ENCODE results near the gene ACTRT2. TPM values are rescaled to one million over a fixed set of nuclear protein-coding genes. Genes with fewer than 3 reads are reported as not detected.

Gene ACTRT2
- total and polyA plus RNA-seq, 2 experiments from 2014 or later, result not detected

DNA sequence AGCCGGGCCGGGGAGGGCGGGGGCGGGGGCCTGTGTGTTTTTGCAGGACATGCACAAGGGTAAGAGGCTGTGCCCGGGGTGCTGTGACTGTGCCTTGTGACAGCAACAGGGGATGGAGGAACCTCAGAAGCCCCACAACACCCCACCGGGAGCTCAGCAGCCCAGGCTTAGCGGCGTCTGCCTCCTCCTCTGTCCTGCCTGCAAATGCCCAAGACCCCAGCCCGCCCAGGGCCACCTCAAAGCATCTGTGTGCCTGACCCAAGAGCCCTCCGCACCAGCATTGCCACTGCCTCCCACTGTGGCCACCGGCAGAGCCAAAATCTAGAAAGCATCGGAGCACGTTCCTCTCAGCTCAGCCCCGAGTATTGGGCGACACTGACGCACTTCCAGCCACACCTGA is 2.7 kb upstream of the ACTRT2 start:
- no peaks in the 10 kb centered on the region for H3K4me1 ChIP-seq (ENCODE audit: insufficient read depth)
- no peaks in the 10 kb centered on the region for H3K9me3 ChIP-seq (ENCODE audit: low read depth)
- no peaks in the 10 kb centered on the region for H3K79me2 ChIP-seq
- H3K36me3 ChIP-seq (replicated peaks; ENCODE audit: insufficient read depth, low read depth), result no peaks in the 10 kb centered on the region
- H2AFZ ChIP-seq, result no peak overlapping the region
- H4K20me1 ChIP-seq (ENCODE audit: insufficient read depth, poor library complexity, severe bottlenecking), result no peaks in the 10 kb centered on the region
- TF ChIP-seq EZH2phosphoT487 (IDR thresholded peaks at IDR 0.05; ENCODE audit: low read depth, severe bottlenecking, unreplicated experiment) (no peak), EZH2 (IDR thresholded peaks at IDR 0.05; ENCODE audit: borderline replicate concordance) (no peak)
- TF ChIP-seq, protein P1, sequence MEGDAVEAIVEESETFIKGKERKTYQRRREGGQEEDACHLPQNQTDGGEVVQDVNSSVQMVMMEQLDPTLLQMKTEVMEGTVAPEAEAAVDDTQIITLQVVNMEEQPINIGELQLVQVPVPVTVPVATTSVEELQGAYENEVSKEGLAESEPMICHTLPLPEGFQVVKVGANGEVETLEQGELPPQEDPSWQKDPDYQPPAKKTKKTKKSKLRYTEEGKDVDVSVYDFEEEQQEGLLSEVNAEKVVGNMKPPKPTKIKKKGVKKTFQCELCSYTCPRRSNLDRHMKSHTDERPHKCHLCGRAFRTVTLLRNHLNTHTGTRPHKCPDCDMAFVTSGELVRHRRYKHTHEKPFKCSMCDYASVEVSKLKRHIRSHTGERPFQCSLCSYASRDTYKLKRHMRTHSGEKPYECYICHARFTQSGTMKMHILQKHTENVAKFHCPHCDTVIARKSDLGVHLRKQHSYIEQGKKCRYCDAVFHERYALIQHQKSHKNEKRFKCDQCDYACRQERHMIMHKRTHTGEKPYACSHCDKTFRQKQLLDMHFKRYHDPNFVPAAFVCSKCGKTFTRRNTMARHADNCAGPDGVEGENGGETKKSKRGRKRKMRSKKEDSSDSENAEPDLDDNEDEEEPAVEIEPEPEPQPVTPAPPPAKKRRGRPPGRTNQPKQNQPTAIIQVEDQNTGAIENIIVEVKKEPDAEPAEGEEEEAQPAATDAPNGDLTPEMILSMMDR (IDR thresholded peaks at IDR 0.05; ENCODE audit: poor library complexity), result no peak
- H3K27ac ChIP-seq, result no peak overlapping the region
- H3K9me2 ChIP-seq (replicated peaks; ENCODE audit: insufficient read depth), result no peaks in the 10 kb centered on the region
- H3K4me2 ChIP-seq, result no peak overlapping the region
- H3K27me3 ChIP-seq, result no peaks in the 10 kb centered on the region
- 91% methylated on average over 11 of the region's 16 CpGs for WGBS (ENCODE audit: low lambda C conversion rate, missing lambda C conversion rate)
- H3K4me3 ChIP-seq, result no peak overlapping the region
- DNase-seq (ENCODE audit: low spot score), result no peak

DNA sequence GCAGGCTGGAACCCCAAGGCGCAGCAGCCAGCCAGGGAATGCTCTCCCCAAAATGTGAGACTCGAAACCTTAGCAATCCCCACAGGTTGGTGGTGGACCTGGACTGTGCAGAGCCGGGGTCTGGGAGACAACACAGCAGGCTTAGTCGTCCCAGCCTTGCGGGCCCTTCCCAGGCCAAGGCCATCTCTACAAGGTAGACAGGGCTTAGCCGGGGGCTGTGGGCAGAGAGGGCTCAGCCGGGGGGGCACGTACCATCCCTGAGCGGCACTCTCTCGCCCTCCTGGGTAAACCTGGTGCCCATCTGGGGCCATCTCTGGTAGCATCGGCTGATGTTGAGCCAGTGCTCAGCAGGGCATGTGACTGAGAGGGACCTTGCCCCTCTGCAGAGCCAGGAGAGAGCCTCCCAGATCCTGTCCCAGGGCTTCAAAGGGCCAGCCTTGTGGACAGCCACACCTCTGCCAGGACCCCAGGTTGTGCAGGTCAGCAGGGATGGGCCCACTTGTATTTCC is 2.2 kb upstream of the ACTRT2 start:
- Histone ChIP-seq H3K27me3 (no peaks in the 10 kb centered on the region), H2AFZ (no peak overlapping the region)

DNA sequence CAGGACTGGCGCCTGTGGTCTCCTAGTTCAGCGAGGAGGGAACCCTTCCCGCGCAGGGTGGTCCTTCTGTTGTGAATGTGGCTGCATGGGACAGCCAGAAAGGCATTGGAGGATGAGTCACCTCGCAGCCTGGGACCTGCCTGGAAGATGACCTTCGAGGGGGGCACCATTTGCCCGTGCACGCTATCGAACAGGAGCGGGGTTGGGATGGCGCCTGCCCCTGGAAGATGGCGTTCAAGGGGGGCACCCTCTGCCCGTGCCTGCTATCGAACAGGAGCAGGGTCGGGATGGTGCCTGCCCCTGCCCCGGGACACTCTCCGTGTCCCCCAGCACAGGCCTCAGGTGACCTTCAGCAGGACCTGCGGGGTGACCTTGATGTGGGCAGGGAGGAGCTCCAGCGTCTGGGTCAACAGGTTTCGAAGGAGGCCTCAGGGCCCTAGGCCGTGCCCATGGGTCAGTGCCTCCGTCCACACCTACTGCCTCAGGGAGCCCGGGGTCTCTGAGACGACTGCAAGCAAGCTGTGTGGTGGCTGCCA is 1.7 kb upstream of the ACTRT2 start:
- Histone ChIP-seq H2AFZ (no peak overlapping the region), H4K20me1 (ENCODE audit: insufficient read depth, poor library complexity, severe bottlenecking) (no peaks in the 10 kb centered on the region), H3K27me3 (no peaks in the 10 kb centered on the region), H3K4me2 (no peak overlapping the region), H3K9me3 (ENCODE audit: low read depth) (no peaks in the 10 kb centered on the region), H3K79me2 (no peaks in the 10 kb centered on the region), H3K36me3 (replicated peaks; ENCODE audit: insufficient read depth, low read depth) (no peaks in the 10 kb centered on the region), H3K4me3 (no peak overlapping the region), H3K4me1 (ENCODE audit: insufficient read depth) (no peaks in the 10 kb centered on the region), H3K27ac (no peak overlapping the region), H3K9me2 (replicated peaks; ENCODE audit: insufficient read depth) (no peaks in the 10 kb centered on the region)
- DNase-seq (ENCODE audit: low spot score), result no peak
- TF ChIP-seq, protein P1 (IDR thresholded peaks at IDR 0.05; ENCODE audit: poor library complexity), result no peak
- TF ChIP-seq EZH2 (IDR thresholded peaks at IDR 0.05; ENCODE audit: borderline replicate concordance) (no peak), EZH2phosphoT487 (IDR thresholded peaks at IDR 0.05; ENCODE audit: low read depth, severe bottlenecking, unreplicated experiment) (no peak)
- 88% methylated on average over 23 of the region's 24 CpGs for WGBS (ENCODE audit: low lambda C conversion rate, missing lambda C conversion rate)

More for the DNA sequence above, 2.2 kb upstream of the ACTRT2 start:
- H3K4me1 ChIP-seq (ENCODE audit: insufficient read depth), result no peaks in the 10 kb centered on the region
- no peaks in the 10 kb centered on the region for H3K36me3 ChIP-seq (replicated peaks; ENCODE audit: insufficient read depth, low read depth)
- no peak overlapping the region for H3K27ac ChIP-seq
- no peaks in the 10 kb centered on the region for H3K9me3 ChIP-seq (ENCODE audit: low read depth)
- H3K4me2 ChIP-seq, result no peak overlapping the region
- no peak for DNase-seq (ENCODE audit: low spot score)
- H4K20me1 ChIP-seq (ENCODE audit: insufficient read depth, poor library complexity, severe bottlenecking), result no peaks in the 10 kb centered on the region
- H3K9me2 ChIP-seq (replicated peaks; ENCODE audit: insufficient read depth), result no peaks in the 10 kb centered on the region
- TF ChIP-seq EZH2 (IDR thresholded peaks at IDR 0.05; ENCODE audit: borderline replicate concordance) (no peak), EZH2phosphoT487 (IDR thresholded peaks at IDR 0.05; ENCODE audit: low read depth, severe bottlenecking, unreplicated experiment) (no peak)
- TF ChIP-seq, protein P1 (IDR thresholded peaks at IDR 0.05; ENCODE audit: poor library complexity), result no peak
- no peaks in the 10 kb centered on the region for H3K79me2 ChIP-seq
- H3K4me3 ChIP-seq, result no peak overlapping the region
- WGBS (ENCODE audit: low lambda C conversion rate, missing lambda C conversion rate), result 88% methylated on average over 11 of the region's 11 CpGs

Measured in hepatocyte (in vitro differentiated cells).